ENCODE data around the gene GGACT. TPM values are rescaled to one million over a fixed set of nuclear protein-coding genes. Genes with fewer than 3 reads are reported as not detected.

The GGACT gene
- total and polyA plus RNA-seq, 2 experiments from 2014 or later = 0.24 to 1.0 TPM

- peaks cover 12% of the 10 kb centered on the region for H3K4me1 ChIP-seq (ENCODE audit: insufficient read depth)
- no peaks in the 10 kb centered on the region for H3K27me3 ChIP-seq (ENCODE audit: insufficient read depth)
- no peaks in the 10 kb centered on the region for H4K20me1 ChIP-seq (replicated peaks; ENCODE audit: insufficient read depth)
- peaks cover 10% of the 10 kb centered on the region; the same call in 1 of the 2 replicates for H3F3A ChIP-seq (replicated peaks; ENCODE audit: low read depth)
- DNase-seq (ENCODE audit: low spot score) = no peak
- no peak overlapping the region for H3K4me2 ChIP-seq
- H3K79me2 ChIP-seq (replicated peaks; ENCODE audit: insufficient read depth) = no peaks in the 10 kb centered on the region
- Mint-ChIP-seq H3K4me1 (peaks cover 26% of the 10 kb centered on the region), H3K4me3 (no peak overlapping the region; the same call in 2 of the 3 replicates), H3K36me3 (ENCODE audit: low read depth) (no peaks in the 10 kb centered on the region; the same call in 2 of the 3 replicates), H3K9me3 (no peaks in the 10 kb centered on the region), H3K27me3 (ENCODE audit: insufficient read depth, low read depth, poor library complexity) (peaks cover 15% of the 10 kb centered on the region), H3K27ac (no peak overlapping the region)
- no peak overlapping the region for H3K4me3 ChIP-seq
- H2AFZ ChIP-seq = no peak overlapping the region
- no peak overlapping the region for H3K27ac ChIP-seq (ENCODE audit: low read depth)
- H3K9me2 ChIP-seq (ENCODE audit: insufficient read depth) = no peaks in the 10 kb centered on the region
- H3K36me3 ChIP-seq (ENCODE audit: insufficient read depth) = 0 out of 2 replicates have a peak, but pooled peaks cover 5% of the 10 kb centered on the region
- no peak for TF ChIP-seq CTCF (conservative IDR thresholded peaks at IDR 0.05; ENCODE audit: low read depth in 2 of 2)
- TF ChIP-seq ZNF331 (CRISPR knock-in tag; IDR thresholded peaks at IDR 0.05; ENCODE audit: low read depth) = no peak
- no peak for TF ChIP-seq JUNB (IDR thresholded peaks at IDR 0.05; ENCODE audit: unreplicated experiment)
- TF ChIP-seq EZH2 (IDR thresholded peaks at IDR 0.05; ENCODE audit: low read depth, unreplicated experiment) = no peak
- no peak for TF ChIP-seq EZH2phosphoT487 (IDR thresholded peaks at IDR 0.05; ENCODE audit: unreplicated experiment)
- TF ChIP-seq CREB1 (CRISPR knock-in tag; IDR thresholded peaks at IDR 0.05; ENCODE audit: low read depth) = no peak
- TF ChIP-seq ETS1 (IDR thresholded peaks at IDR 0.05) = no peak
- TF ChIP-seq REST (IDR thresholded peaks at IDR 0.05; ENCODE audit: unreplicated experiment) = no peak
- no peak for TF ChIP-seq POLR2AphosphoS5 (IDR thresholded peaks at IDR 0.05; ENCODE audit: low read depth)
- no peak for TF ChIP-seq STAT1 (IDR thresholded peaks at IDR 0.05; ENCODE audit: unreplicated experiment)
- TF ChIP-seq ZNF462 (CRISPR knock-in tag; IDR thresholded peaks at IDR 0.05) = no peak
- TF ChIP-seq NANOG (IDR thresholded peaks at IDR 0.05; ENCODE audit: borderline replicate concordance) = no peak
- no peak for TF ChIP-seq ZNF114 (CRISPR knock-in tag; IDR thresholded peaks at IDR 0.05)
- no peak for ATAC-seq
These were observed 54.3 kb downstream of the GGACT start for GRCh38 chr13:100534147-100534843.

Data from GM23338 (cell line).